ENCODE data around the gene MEIKIN.

DNA sequence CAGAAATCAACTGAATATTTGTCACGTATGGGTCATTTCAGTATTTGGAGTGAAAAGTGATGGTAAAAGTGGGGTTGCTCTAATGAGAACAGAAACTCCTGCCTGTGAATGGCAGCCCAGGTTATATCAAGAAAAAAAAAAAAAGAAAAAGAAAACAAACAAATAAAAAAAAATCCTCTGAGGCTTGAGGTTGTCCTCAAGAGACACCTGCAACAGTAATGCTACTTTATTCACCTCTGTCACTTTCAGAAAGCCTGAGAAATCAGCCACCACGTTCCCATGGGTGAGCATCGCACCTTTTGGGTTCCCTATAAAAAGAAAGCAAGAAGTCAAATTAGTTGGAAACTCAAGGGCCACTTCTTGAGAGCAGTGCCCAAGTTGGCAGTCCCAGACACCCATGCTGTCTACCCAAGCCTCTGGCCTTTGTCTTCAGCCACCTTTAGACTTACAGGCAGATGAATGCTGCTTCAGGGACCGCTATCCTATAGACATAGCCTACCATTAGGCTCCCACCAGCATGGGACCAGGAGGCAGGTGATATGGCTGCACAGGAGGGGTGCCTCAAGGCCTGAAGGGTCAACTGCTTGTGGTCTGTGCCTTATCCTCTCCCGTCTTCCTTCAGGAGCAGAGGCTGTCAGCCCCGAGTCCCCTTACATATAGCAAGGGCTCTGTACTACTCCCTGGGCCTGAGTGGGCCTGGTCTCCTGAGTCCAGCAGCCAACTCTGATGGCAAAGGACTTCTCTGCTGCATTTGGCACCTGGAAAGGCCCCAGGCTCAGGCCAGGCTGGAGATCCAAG is 31.1 kb upstream of the MEIKIN start:
- TF ChIP-seq YY1 (IDR thresholded peaks at IDR 0.05; ENCODE audit: low read depth) = no peak
- TF ChIP-seq, protein P1, sequence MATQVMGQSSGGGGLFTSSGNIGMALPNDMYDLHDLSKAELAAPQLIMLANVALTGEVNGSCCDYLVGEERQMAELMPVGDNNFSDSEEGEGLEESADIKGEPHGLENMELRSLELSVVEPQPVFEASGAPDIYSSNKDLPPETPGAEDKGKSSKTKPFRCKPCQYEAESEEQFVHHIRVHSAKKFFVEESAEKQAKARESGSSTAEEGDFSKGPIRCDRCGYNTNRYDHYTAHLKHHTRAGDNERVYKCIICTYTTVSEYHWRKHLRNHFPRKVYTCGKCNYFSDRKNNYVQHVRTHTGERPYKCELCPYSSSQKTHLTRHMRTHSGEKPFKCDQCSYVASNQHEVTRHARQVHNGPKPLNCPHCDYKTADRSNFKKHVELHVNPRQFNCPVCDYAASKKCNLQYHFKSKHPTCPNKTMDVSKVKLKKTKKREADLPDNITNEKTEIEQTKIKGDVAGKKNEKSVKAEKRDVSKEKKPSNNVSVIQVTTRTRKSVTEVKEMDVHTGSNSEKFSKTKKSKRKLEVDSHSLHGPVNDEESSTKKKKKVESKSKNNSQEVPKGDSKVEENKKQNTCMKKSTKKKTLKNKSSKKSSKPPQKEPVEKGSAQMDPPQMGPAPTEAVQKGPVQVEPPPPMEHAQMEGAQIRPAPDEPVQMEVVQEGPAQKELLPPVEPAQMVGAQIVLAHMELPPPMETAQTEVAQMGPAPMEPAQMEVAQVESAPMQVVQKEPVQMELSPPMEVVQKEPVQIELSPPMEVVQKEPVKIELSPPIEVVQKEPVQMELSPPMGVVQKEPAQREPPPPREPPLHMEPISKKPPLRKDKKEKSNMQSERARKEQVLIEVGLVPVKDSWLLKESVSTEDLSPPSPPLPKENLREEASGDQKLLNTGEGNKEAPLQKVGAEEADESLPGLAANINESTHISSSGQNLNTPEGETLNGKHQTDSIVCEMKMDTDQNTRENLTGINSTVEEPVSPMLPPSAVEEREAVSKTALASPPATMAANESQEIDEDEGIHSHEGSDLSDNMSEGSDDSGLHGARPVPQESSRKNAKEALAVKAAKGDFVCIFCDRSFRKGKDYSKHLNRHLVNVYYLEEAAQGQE (IDR thresholded peaks at IDR 0.05; ENCODE audit: low read depth) = no peak
- no peak for TF ChIP-seq TAF1 (IDR thresholded peaks at IDR 0.05; ENCODE audit: low read depth)
- no peak for TF ChIP-seq CREB1 (IDR thresholded peaks at IDR 0.05; ENCODE audit: low read depth)
- TF ChIP-seq EGR1 (IDR thresholded peaks at IDR 0.05) = no peak
- TF ChIP-seq RAD21 (IDR thresholded peaks at IDR 0.05; ENCODE audit: low read depth) = no peak
- no peak for TF ChIP-seq FOXM1 (IDR thresholded peaks at IDR 0.05; ENCODE audit: borderline replicate concordance, low read depth)
- TF ChIP-seq EP300 (IDR thresholded peaks at IDR 0.05; ENCODE audit: borderline replicate concordance) = no peak
- TF ChIP-seq MAX (IDR thresholded peaks at IDR 0.05) = no peak
- no peak for TF ChIP-seq CEBPB (IDR thresholded peaks at IDR 0.05)
- TF ChIP-seq TCF12 (IDR thresholded peaks at IDR 0.05; ENCODE audit: low read depth) = no peak
- no peak for TF ChIP-seq USF1 (IDR thresholded peaks at IDR 0.05)

Data from Ishikawa (cell line).